IPS-NIHi7 (cell line): Measurements from ENCODE around the gene NUMA1.

Source experiments
- DNase-seq: peaks from one replicate; pipeline ENCODE4 v3.0.0; 2012; ENCODE audit warnings: mixed read lengths; ENCODE audit errors: extremely low spot score

NUMA1 gene

DNA sequence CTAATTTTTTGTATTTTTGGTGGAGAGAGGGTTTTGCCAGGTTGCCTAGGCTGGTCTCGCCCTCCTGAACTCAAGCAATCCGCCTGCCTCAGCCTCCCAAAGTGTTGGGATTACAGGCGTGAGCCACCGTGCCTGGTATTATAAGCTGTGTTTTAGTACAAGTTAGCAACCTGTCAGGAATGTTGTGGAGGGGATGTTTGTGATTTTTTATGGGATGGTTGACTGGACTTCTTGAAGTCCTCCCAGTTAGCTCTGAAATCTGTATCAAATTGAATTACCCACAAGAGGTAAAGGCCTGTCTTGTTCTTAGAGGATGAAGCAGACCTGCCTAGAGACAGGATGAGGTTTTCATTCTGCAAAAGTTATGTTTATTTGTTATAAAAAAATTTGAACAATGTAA lies 115.7 kb downstream of the NUMA1 start:
- DNase-seq = no peak

DNA sequence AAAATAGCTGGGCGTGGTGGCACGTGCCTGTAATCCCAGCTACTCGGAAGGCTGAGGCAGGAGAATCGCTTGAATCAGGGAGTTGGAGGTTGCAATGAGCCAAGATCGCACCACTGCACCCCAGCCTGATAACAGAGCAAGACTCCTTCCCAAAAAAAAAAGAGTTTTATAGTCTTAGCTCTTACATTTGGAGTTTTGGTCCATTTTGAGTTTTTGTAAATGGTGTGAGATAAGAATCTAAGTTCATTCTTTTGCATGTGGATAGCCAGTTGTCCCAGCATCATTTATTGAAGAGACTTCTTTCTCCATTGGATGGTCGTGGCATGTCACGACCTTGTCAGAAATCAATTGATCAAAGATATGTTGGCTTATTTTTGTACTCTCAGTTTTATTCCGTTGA lies 116.9 kb downstream of the NUMA1 start:
- no peak for DNase-seq

DNA sequence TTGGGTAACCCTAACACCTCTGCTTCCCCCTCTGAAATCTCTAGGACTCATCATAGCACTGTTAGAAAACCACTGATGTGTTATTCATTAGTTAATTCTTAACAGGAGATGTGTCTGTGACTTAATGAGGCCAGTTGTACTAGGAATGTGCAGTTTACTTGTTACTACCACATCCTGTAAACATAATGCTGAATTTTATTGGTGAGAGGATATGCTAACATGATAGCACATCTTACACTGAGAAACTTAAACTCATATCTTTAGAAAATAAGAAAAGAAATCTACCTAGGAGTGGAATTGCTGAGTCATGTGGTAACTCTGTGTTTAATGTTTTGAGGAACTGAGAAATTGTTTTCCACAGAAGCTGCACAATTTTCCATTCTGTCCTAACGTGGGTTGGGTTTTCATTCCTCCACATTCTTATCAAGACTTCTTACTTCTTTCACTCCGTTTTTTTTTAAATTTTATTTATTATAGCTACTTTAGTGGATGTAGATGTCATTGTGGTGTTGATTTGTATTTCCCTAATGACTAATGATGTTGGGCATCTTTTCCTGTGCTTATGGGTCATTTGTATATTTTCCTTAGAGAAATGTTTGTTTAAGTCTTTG lies 117.8 kb downstream of the NUMA1 start:
- DNase-seq = no peak

DNA sequence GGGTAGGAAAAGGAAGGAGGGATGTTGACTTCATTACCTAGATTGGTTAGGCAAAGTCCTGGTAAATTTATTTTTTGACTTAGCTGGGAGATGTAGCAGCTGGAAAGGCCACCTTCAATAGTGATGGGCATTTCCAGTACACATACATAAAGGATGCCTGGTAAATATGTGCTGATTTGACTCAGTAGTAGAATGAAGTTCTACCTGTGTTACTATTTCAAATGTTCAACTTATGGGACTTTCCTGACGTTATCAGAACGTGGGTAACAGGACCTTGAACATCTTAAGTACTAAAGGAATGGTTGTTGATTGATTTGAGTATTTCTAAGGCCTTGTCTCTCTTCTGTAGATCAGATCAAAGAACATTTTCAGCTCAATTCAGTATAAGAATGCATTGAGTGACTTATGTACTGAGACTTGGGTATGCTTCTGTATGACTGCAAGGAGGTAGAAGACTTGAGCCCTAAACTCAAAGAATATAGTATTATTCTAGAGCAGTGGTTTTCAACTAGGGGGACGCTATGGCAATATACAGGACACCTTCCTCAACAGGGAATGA lies 124.4 kb downstream of the NUMA1 start:
- no peak for DNase-seq
